Nephron (organoid): ENCODE data around the gene ZDBF2.
"Not testable (repeated sequence)": the region's sequence is repeated elsewhere in the genome, so short reads cannot be mapped to it uniquely, and the experiment has no call there.

ENCODE experiments used
- H3K27ac Mint-ChIP-seq, 3 experiments: 2 replicates each; pipeline ENCODE4 v1.8.0; 2020; ENCODE audit warnings: mixed read lengths in 3 of 3, mild to moderate bottlenecking in 2 of 3, moderate library complexity in 1 of 3
- H3K27me3 Mint-ChIP-seq: 2 replicates; pipeline ENCODE4 v1.8.0; 2021; ENCODE audit warnings: low read depth, mild to moderate bottlenecking, moderate library complexity, mixed read lengths
- H3K36me3 Mint-ChIP-seq: 2 replicates; pipeline ENCODE4 v1.8.0; 2020; ENCODE audit warnings: low read depth, mixed read lengths
- H3K4me1 Mint-ChIP-seq: 2 replicates; pipeline ENCODE4 v1.8.0; 2020; ENCODE audit warnings: mixed read lengths
- H3K4me3 Mint-ChIP-seq, 3 experiments: 2 replicates each; pipeline ENCODE4 v1.8.0; 2020; ENCODE audit warnings: mild to moderate bottlenecking in 3 of 3, mixed read lengths in 3 of 3, moderate library complexity in 2 of 3
- H3K9me3 Mint-ChIP-seq: 2 replicates; pipeline ENCODE4 v1.8.0; 2020; ENCODE audit warnings: mixed read lengths
- CTCF ChIP-seq, 3 experiments: fragments of 200-600 bp; sonication (generic); IDR thresholded peaks; one replicate each; pipeline ENCODE4 v1.5.0; 2021; ENCODE audit warnings: antibody characterized with exemption in 3 of 3; ENCODE audit not compliant: unreplicated experiment in 3 of 3

The ZDBF2 gene

GRCh38 chr2:206274434-206275311 lies at the start of gene ZDBF2:
ZDBF2 (plus strand) TSS chr2:206274663; CDS start chr2:206281850, 7,187 bp downstream.
- H3K27ac Mint-ChIP-seq = peak within 1 kb of the TSS; percentile 86 to 94 (median 93)
- peak within 1 kb of the TSS; percentile 90 to 93 (median 93) for H3K4me3 Mint-ChIP-seq
- no peaks in the 10 kb centered on the region for H3K36me3 Mint-ChIP-seq
- H3K4me1 Mint-ChIP-seq = peaks cover 28% of the 10 kb centered on the region
- H3K27me3 Mint-ChIP-seq = peaks cover 5% of the 10 kb centered on the region
- TF ChIP-seq CTCF (IDR thresholded peaks at IDR 0.05; ENCODE audit: unreplicated experiment in 3 of 3) = no peak
- H3K9me3 Mint-ChIP-seq = no peaks in the 10 kb centered on the region

- no peak for TF ChIP-seq CTCF (IDR thresholded peaks at IDR 0.05; ENCODE audit: unreplicated experiment in 3 of 3)
- Mint-ChIP-seq H3K27me3 (no peaks in the 10 kb centered on the region), H3K36me3 (no peaks in the 10 kb centered on the region), H3K9me3 (peaks cover 7% of the 10 kb centered on the region), H3K4me3 (no peak overlapping the region), H3K4me1 (peaks cover 5% of the 10 kb centered on the region), H3K27ac (no peak overlapping the region)
These were observed 48.8 kb upstream of the ZDBF2 start for GRCh38 chr2:206225435-206226232.

- not testable (repeated sequence) for H3K4me1 Mint-ChIP-seq, H3K9me3 Mint-ChIP-seq, H3K27ac Mint-ChIP-seq, H3K27me3 Mint-ChIP-seq, H3K4me3 Mint-ChIP-seq, H3K36me3 Mint-ChIP-seq
These were observed 45.8 kb upstream of the ZDBF2 start for GRCh38 chr2:206228636-206229035.

DNA sequence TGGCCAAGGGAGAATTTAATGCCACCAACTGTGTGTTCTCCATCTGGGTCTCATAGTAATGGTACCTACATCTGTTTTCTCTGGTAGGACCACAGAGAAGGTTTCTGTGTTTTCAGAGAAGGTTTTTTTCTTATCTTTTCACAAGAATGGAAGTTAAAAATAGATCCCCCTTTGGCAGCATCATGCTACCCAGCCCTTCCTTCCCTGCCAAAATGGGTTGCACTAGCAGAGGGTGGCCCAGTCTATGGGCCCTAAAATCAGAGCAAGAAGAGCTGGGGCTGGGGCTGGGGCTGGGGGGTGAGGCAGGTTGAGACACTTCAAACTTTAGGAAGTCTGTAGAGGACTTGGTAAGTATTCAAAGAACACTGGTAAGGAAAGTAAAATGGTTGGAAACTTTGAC lies 44.8 kb upstream of the ZDBF2 start:
- no peaks in the 10 kb centered on the region for H3K36me3 Mint-ChIP-seq
- H3K27ac Mint-ChIP-seq = no peak overlapping the region
- no peaks in the 10 kb centered on the region for H3K9me3 Mint-ChIP-seq
- no peak for TF ChIP-seq CTCF (IDR thresholded peaks at IDR 0.05; ENCODE audit: unreplicated experiment in 3 of 3)
- H3K27me3 Mint-ChIP-seq = peaks cover 3% of the 10 kb centered on the region
- no peak overlapping the region for H3K4me3 Mint-ChIP-seq
- peaks cover 5% of the 10 kb centered on the region for H3K4me1 Mint-ChIP-seq

GRCh38 chr2:206230060-206230762 lies 44.3 kb upstream of the ZDBF2 start:
- Mint-ChIP-seq H3K27ac (peak overlapping the region in 2 of 3 experiments; percentile 7 to 68), H3K36me3 (no peaks in the 10 kb centered on the region), H3K4me1 (peaks cover 5% of the 10 kb centered on the region), H3K27me3 (peaks cover 3% of the 10 kb centered on the region), H3K9me3 (no peaks in the 10 kb centered on the region), H3K4me3 (no peak overlapping the region)
- no peak for TF ChIP-seq CTCF (IDR thresholded peaks at IDR 0.05; ENCODE audit: unreplicated experiment in 3 of 3)
